ENCODE data around the gene POLR1A. TPM values are rescaled to one million over a fixed set of nuclear protein-coding genes. Genes with fewer than 3 reads are reported as not detected.

Gene POLR1A
- total and polyA plus RNA-seq, 2 of the 8 experiments (the other 6 are each of a cell fraction or from before 2014, with no cell fraction given): 8.9 to 58.1 TPM

GRCh38 chr2:86074811-86075210, 30.9 kb downstream of the POLR1A start (continued):
- TF ChIP-seq CHD7 (IDR thresholded peaks at IDR 0.05; ENCODE audit: insufficient replicate concordance, low read length) (no peak), EZH2 (IDR thresholded peaks at IDR 0.05; ENCODE audit: low read depth, low read length, severe bottlenecking) (no peak), E2F6 (IDR thresholded peaks at IDR 0.05) (no peak), YY1 (IDR thresholded peaks at IDR 0.05; ENCODE audit: low read depth, low read length) (no peak), BACH1 (IDR thresholded peaks at IDR 0.05; ENCODE audit: low read length) (no peak), BRCA1 (IDR thresholded peaks at IDR 0.05; ENCODE audit: low read depth, low read length) (no peak), KDM4A (IDR thresholded peaks at IDR 0.05; ENCODE audit: low read depth, low read length, severe bottlenecking) (no peak), CREB1 (IDR thresholded peaks at IDR 0.05) (no peak), GTF2F1 (IDR thresholded peaks at IDR 0.05; ENCODE audit: borderline replicate concordance, low read depth, low read length) (no peak), ZNF274 (IDR thresholded peaks at IDR 0.05; ENCODE audit: borderline replicate concordance, extremely low read depth, low read length) (no peak), TEAD4 (IDR thresholded peaks at IDR 0.05; ENCODE audit: low read depth, low read length) (no peak), SP1 (IDR thresholded peaks at IDR 0.05; ENCODE audit: low read depth, low read length) (no peak)

Data from H1 (cell line).